MCF 10A (cell line): ENCODE measurements around the gene GDPD5. TPM values are rescaled to one million over a fixed set of nuclear protein-coding genes. Genes with fewer than 3 reads are reported as not detected.

ENCODE experiments used
- BruUV-seq: library from RNA; stranded (reverse); fragments of 400-500 nt; replicated peaks from 2 replicates; lab custom pipeline; 2021; lab: Mats Ljungman, UMichigan
- CTCF ChIA-PET: fragments of 300-600 bp; sonication (Branson Sonifier 250); formaldehyde crosslinking; extraction: SDS; loops from one replicate; lab custom pipeline; 2021; ENCODE audit warnings: antibody characterized with exemption, inconsistent platforms; lab: Yijun Ruan, JAX
- POLR2A ChIA-PET: fragments of 300-600, 350-650 bp; sonication (Branson Sonifier 250); formaldehyde crosslinking; extraction: SDS; loops from one replicate; lab custom pipeline; 2020; ENCODE audit warnings: antibody characterized with exemption, inconsistent platforms; lab: Yijun Ruan, JAX
- DNase-seq: peaks from one replicate; pipeline ENCODE4 v3.0.0-alpha.2; 2018; ENCODE audit not compliant: unreplicated experiment
- H3K27ac Mint-ChIP-seq: one replicate; pipeline ENCODE4 v1.8.0; 2022; ENCODE audit warnings: mild to moderate bottlenecking, low read depth, mixed read lengths; ENCODE audit not compliant: unreplicated experiment
- H3K27me3 Mint-ChIP-seq: one replicate; pipeline ENCODE4 v1.8.0; 2022; ENCODE audit warnings: mixed read lengths; ENCODE audit not compliant: insufficient read depth, unreplicated experiment
- H3K36me3 Mint-ChIP-seq: one replicate; pipeline ENCODE4 v1.8.0; 2022; ENCODE audit warnings: mild to moderate bottlenecking, moderate library complexity, mixed read lengths; ENCODE audit not compliant: insufficient read depth, unreplicated experiment
- H3K4me1 Mint-ChIP-seq: one replicate; pipeline ENCODE4 v1.8.0; 2022; ENCODE audit warnings: mixed read lengths; ENCODE audit not compliant: insufficient read depth, unreplicated experiment
- H3K4me3 Mint-ChIP-seq: one replicate; pipeline ENCODE4 v1.8.0; 2022; ENCODE audit warnings: mild to moderate bottlenecking, moderate library complexity, mixed read lengths; ENCODE audit not compliant: unreplicated experiment
- H3K9me3 Mint-ChIP-seq: one replicate; pipeline ENCODE4 v1.8.0; 2022; ENCODE audit warnings: mixed read lengths; ENCODE audit not compliant: unreplicated experiment
- intact Hi-C: fragments of 100-400 bp; cut with micrococcal nuclease; formaldehyde crosslinking; loops from 2 replicates; pipeline ENCODE4 v1.14.1; 2022
- total RNA-seq: library from RNA; stranded (reverse); gene quantifications from 2 replicates; pipeline ENCODE4 v1.2.3, GENCODE V29; 2022
- TF ChIP-seq, protein P1 (sequence below): fragments of 200-600 bp; IDR thresholded peaks from one replicate; pipeline ENCODE4 v1.8.0; 2022; ENCODE audit warnings: antibody characterized with exemption, mild to moderate bottlenecking; ENCODE audit not compliant: unreplicated experiment

GDPD5 gene
- total RNA-seq, 1 experiment from 2014 or later, result 5.6 TPM

DNA sequence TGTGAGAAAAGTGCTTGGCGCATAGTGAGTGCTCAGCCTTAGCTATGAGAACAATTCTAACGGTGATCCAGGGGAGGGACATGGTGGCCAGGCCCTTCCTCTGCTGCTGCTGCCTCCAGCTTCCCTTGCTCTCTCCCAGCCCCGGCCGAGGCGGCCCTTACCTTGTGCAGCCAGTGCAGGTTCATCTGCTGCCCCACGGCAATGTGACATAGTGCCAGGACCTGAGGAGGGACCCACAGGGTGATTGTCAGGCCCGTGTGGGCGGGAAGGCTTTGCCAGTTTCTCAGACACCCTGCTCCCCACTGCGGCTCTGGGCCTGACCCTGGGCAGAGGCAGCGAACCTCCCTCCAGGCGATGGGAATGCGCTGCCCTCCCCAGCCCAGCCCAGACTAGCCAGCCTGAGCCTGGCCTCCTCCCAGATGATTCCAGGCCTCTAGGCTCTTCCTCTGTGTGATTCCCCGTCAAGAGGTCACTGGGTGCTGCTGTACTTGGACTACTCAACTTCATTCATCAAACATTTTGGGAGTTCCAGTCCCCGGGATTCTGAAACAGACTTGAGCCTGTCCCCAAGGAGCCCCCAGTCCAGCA is 69.1 kb downstream of the GDPD5 start:
- TF ChIP-seq, protein P1, sequence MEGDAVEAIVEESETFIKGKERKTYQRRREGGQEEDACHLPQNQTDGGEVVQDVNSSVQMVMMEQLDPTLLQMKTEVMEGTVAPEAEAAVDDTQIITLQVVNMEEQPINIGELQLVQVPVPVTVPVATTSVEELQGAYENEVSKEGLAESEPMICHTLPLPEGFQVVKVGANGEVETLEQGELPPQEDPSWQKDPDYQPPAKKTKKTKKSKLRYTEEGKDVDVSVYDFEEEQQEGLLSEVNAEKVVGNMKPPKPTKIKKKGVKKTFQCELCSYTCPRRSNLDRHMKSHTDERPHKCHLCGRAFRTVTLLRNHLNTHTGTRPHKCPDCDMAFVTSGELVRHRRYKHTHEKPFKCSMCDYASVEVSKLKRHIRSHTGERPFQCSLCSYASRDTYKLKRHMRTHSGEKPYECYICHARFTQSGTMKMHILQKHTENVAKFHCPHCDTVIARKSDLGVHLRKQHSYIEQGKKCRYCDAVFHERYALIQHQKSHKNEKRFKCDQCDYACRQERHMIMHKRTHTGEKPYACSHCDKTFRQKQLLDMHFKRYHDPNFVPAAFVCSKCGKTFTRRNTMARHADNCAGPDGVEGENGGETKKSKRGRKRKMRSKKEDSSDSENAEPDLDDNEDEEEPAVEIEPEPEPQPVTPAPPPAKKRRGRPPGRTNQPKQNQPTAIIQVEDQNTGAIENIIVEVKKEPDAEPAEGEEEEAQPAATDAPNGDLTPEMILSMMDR, result no peak
- no peaks in the 10 kb centered on the region for H3K4me1 Mint-ChIP-seq
- H3K9me3 Mint-ChIP-seq, result no peaks in the 10 kb centered on the region
- intact Hi-C loops, result no loop called here
- POLR2A ChIA-PET, result no interaction called here
- no peak overlapping the region for H3K27ac Mint-ChIP-seq
- H3K4me3 Mint-ChIP-seq, result no peak overlapping the region
- peaks cover 5% of the 10 kb centered on the region for H3K36me3 Mint-ChIP-seq
- CTCF ChIA-PET, result interaction anchor here (0.6 to 2.8 kb wide), 5 partner anchors 11 to 350 kb away, joined by 3 to 17 read pairs (median 5); no protein-coding TSS in a partner anchor
- H3K27me3 Mint-ChIP-seq, result no peaks in the 10 kb centered on the region
- no peak for DNase-seq
- no TSS peak for BruUV-seq

DNA sequence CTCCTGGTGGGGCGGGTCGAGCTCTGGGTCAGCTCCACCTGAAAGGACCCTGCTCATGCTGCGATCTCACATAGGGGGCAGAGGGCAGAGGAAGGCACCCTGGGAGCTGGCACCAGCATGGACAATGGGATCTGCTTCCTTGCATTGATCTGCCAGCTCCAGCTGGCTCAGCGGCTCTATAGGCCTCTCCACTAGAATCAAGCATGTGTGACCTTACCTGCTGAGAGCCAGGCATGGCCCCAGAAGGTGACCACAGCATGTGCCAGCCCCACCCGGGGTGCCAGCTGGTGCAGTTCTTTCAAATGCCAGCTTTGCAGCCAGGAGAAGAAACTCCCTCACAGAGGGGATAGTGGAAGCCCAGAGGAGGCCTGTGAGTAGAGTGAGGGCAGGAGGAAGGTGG is 70.8 kb downstream of the GDPD5 start:
- no TSS peak for BruUV-seq
- DNase-seq, result no peak
- CTCF ChIA-PET, result interaction anchor here (0.6 to 2.8 kb wide), 6 partner anchors 9 to 442 kb away, joined by 3 to 17 read pairs (median 3); no protein-coding TSS in a partner anchor
- Mint-ChIP-seq H3K27ac (no peak overlapping the region), H3K36me3 (peaks cover 5% of the 10 kb centered on the region), H3K4me1 (no peaks in the 10 kb centered on the region), H3K27me3 (no peaks in the 10 kb centered on the region), H3K9me3 (no peaks in the 10 kb centered on the region), H3K4me3 (no peak overlapping the region)
- TF ChIP-seq, protein P1, result no peak
- POLR2A ChIA-PET, result interaction anchor here (0.6 kb wide), 1 partner anchor 29 kb away, joined by 3 read pairs; no protein-coding TSS in a partner anchor
- intact Hi-C loops, result no loop called here

DNA sequence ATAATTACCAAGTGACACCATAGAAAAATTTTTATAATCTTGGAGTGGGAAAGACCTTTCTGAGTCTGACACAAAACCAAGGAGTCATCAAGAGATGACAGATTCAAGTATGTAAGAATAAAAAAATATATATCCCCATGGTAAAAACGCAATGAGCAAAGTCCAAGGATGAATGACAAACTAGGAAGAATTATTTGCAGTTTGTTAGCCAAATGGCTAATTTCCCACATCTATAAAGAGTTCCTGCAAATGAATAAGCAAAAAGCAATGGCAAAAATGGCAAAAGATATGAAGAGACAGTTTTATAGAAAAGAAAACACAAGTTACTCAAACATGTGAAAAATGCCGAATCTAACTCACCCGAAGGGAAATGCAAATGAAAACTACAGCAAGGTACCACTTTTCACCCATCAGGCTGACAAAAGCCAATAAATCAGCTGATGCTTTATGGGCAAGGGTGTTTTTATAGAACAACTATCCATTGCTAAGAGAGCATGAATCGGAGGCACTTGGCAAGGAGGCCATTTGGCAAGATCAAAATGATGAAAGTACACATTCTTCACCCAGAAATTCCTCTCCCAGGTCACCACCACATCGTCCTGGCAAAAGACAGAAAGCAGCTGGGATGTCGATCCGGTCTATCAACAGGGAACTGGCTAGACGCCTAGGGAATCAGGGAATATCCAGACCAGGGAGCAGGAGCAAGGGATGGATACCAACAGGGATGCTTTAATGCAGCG is 71.7 kb downstream of the GDPD5 start:
- H3K27ac Mint-ChIP-seq, result peak overlapping the region; percentile 12
- peaks cover 5% of the 10 kb centered on the region for H3K36me3 Mint-ChIP-seq
- no peak for DNase-seq
- ChIA-PET CTCF (interaction anchor here (0.9 to 2.8 kb wide), 5 partner anchors 8 to 443 kb away, joined by 3 to 17 read pairs (median 4); no protein-coding TSS in a partner anchor), POLR2A (interaction anchor here (0.7 kb wide), 1 partner anchor 9 kb away, joined by 3 read pairs; no protein-coding TSS in a partner anchor)
- H3K4me3 Mint-ChIP-seq, result no peak overlapping the region
- H3K4me1 Mint-ChIP-seq, result no peaks in the 10 kb centered on the region
- intact Hi-C loops, result no loop called here
- no TSS peak for BruUV-seq
- no peaks in the 10 kb centered on the region for H3K9me3 Mint-ChIP-seq
- no peaks in the 10 kb centered on the region for H3K27me3 Mint-ChIP-seq
- TF ChIP-seq, protein P1, result no peak
